CD14-positive monocyte (primary cell): ENCODE measurements around the gene ZSWIM3. TPM values are rescaled to one million over a fixed set of nuclear protein-coding genes. Genes with fewer than 3 reads are reported as not detected.
A peak's percentile ranks its signal among the peaks of the same experiment; 100 is the strongest.

Experiments used
- DNase-seq, 3 donors: peaks; one replicate each; pipeline ENCODE4 v3.0.0-alpha.2; 2011 to 2022
- H2AFZ ChIP-seq: 2 replicates; pipeline ENCODE4 v1.6.0; 2012; ENCODE audit warnings: mild to moderate bottlenecking, low read depth, low read length, inconsistent platforms; ENCODE audit not compliant: insufficient read depth, poor library complexity, severe bottlenecking
- H3K27ac ChIP-seq, 2 donors: 1 replicate in 1 of 2; 2 replicates in 1 of 2; pipeline ENCODE4 v1.5.1; 2012 to 2013; ENCODE audit warnings: low read length in 2 of 2, control low read depth in 1 of 2, inconsistent platforms in 1 of 2, low read depth in 1 of 2, mild to moderate bottlenecking in 1 of 2
- H3K27me3 ChIP-seq, 2 donors: one replicate each; pipeline versions ENCODE4 v1.6.0 to v1.6.1; 2011 to 2013; ENCODE audit warnings: low read length in 2 of 2; ENCODE audit not compliant: control insufficient read depth in 2 of 2, insufficient read depth in 2 of 2
- H3K36me3 ChIP-seq, 2 donors: replicated peaks in 1 of 2; 1 replicate in 1 of 2; 2 replicates in 1 of 2; pipeline versions ENCODE4 v1.5.1 to v1.6.1; 2012 to 2013; ENCODE audit warnings: low read length in 2 of 2, control low read depth in 1 of 2, inconsistent platforms in 1 of 2, mild to moderate bottlenecking in 1 of 2; ENCODE audit not compliant: insufficient read depth in 2 of 2, control insufficient read depth in 1 of 2
- H3K4me1 ChIP-seq, 2 donors: 1 replicate in 1 of 2; 2 replicates in 1 of 2; pipeline versions ENCODE4 v1.5.1 to v1.6.1; 2012 to 2013; ENCODE audit warnings: low read length in 2 of 2, control low read depth in 1 of 2, inconsistent platforms in 1 of 2, mild to moderate bottlenecking in 1 of 2, moderate library complexity in 1 of 2; ENCODE audit not compliant: insufficient read depth in 2 of 2, control insufficient read depth in 1 of 2
- H3K4me2 ChIP-seq: replicated peaks from 2 replicates; pipeline ENCODE3; 2012; ENCODE audit warnings: low read length, moderate library complexity, mild to moderate bottlenecking; ENCODE audit not compliant: poor library complexity, severe bottlenecking; ENCODE audit errors: extremely low read depth
- H3K4me3 ChIP-seq, 3 experiments: fragments of 200-600 bp in 1 of 3; sonication (generic) in 1 of 3; replicated peaks in 1 of 3; 1 replicate in 2 of 3; 2 replicates in 1 of 3; pipeline ENCODE4 v1.5.1; 2011 to 2013; ENCODE audit warnings: low read length in 3 of 3, mild to moderate bottlenecking in 3 of 3, control low read depth in 2 of 3, low read depth in 2 of 3, inconsistent platforms in 1 of 3, moderate library complexity in 1 of 3
- H3K79me2 ChIP-seq: 2 replicates; pipeline ENCODE4 v1.6.0; 2012; ENCODE audit warnings: mild to moderate bottlenecking, control low read depth, inconsistent platforms, low read length, moderate library complexity; ENCODE audit not compliant: insufficient read depth
- H3K9ac ChIP-seq: 2 replicates; pipeline ENCODE4 v1.6.0; 2017; ENCODE audit warnings: low read length, mild to moderate bottlenecking; ENCODE audit not compliant: insufficient read depth, poor library complexity, severe bottlenecking
- H3K9me3 ChIP-seq, 2 donors: replicated peaks in 1 of 2; 1 replicate in 1 of 2; 2 replicates in 1 of 2; pipeline versions ENCODE4 v1.5.1 to v1.6.1; 2012 to 2013; ENCODE audit warnings: low read length in 2 of 2, control low read depth in 1 of 2; ENCODE audit not compliant: control insufficient read depth in 1 of 2, insufficient read depth in 1 of 2
- H4K20me1 ChIP-seq: 2 replicates; pipeline ENCODE4 v1.6.0; 2012; ENCODE audit warnings: mild to moderate bottlenecking, low read length, control low read depth, moderate library complexity; ENCODE audit not compliant: insufficient read depth
- H3K27ac Mint-ChIP-seq, 7 donors: one replicate each; pipeline ENCODE4 v1.8.0; 2020; ENCODE audit warnings: mild to moderate bottlenecking in 7 of 7, mixed read lengths in 7 of 7, moderate library complexity in 6 of 7, inconsistent platforms in 2 of 7
- H3K27me3 Mint-ChIP-seq, 3 donors: one replicate each; pipeline ENCODE4 v1.8.0; 2021 to 2022; ENCODE audit warnings: low read depth in 3 of 3, mild to moderate bottlenecking in 3 of 3, mixed read lengths in 3 of 3, moderate library complexity in 3 of 3, inconsistent platforms in 1 of 3
- H3K36me3 Mint-ChIP-seq, 2 donors: one replicate each; pipeline ENCODE4 v1.8.0; 2020; ENCODE audit warnings: mixed read lengths in 2 of 2, inconsistent platforms in 1 of 2, mild to moderate bottlenecking in 1 of 2
- H3K4me1 Mint-ChIP-seq: one replicate; pipeline ENCODE4 v1.8.0; 2020; ENCODE audit warnings: mild to moderate bottlenecking, mixed read lengths
- H3K4me3 Mint-ChIP-seq, 2 donors: one replicate each; pipeline ENCODE4 v1.8.0; 2020; ENCODE audit warnings: mild to moderate bottlenecking in 2 of 2, mixed read lengths in 2 of 2, moderate library complexity in 1 of 2
- H3K9me3 Mint-ChIP-seq, 7 donors: one replicate each; pipeline ENCODE4 v1.8.0; 2020 to 2022; ENCODE audit warnings: mixed read lengths in 7 of 7, mild to moderate bottlenecking in 6 of 7, moderate library complexity in 6 of 7, inconsistent platforms in 2 of 7
- CTCF ChIP-seq: fragments of 200-600 bp; IDR thresholded peaks from one replicate; pipeline ENCODE4 v1.8.0; 2022; ENCODE audit warnings: antibody characterized with exemption, mild to moderate bottlenecking
- WGBS: methylation state at CpG from one replicate; pipeline ENCODE4 v1.1.5; 2013; ENCODE audit warnings: missing lambda C conversion rate; ENCODE audit not compliant: insufficient coverage; 5-methylcytosine and 5-hydroxymethylcytosine counted together
- intact Hi-C, 2 donors: fragments of 100-400 bp; cut with micrococcal nuclease; formaldehyde crosslinking; loops; one replicate each; pipeline versions ENCODE4 v1.15.0 to v1.15.1; 2023
- polyA plus RNA-seq, 3 donors: library from polyadenylated mRNA; depleted of rRNA in 1 of 3; unstranded in 2 of 3; stranded (reverse) in 1 of 3; fragments of 300-500 nt in 2 of 3; fragments of >200 nt in 1 of 3; fragmentation: Illumina TruSeq in 2 of 3; gene quantifications; 1 replicate in 2 of 3; 2 replicates in 1 of 3; pipeline ENCODE4 v1.2.3, GENCODE V29; 2012 to 2021

The ZSWIM3 gene
- polyA plus RNA-seq, 3 donors, result 0.29 to 1.5 (median 0.64) TPM

- no peak for TF ChIP-seq CTCF
- H3K9me3 ChIP-seq, result no peaks in the 10 kb centered on the region
- H3K36me3 ChIP-seq, result peaks cover 38 to 45% of the 10 kb centered on the region in 2 donors
- Mint-ChIP-seq H3K36me3 (peaks cover 42 to 47% of the 10 kb centered on the region in 2 donors), H3K27me3 (no peaks in the 10 kb centered on the region), H3K4me3 (peak within 1 kb of the TSS; percentile 85 to 95), H3K4me1 (peaks cover 33% of the 10 kb centered on the region), H3K9me3 (no peaks in the 10 kb centered on the region), H3K27ac (peak within 1 kb of the TSS; percentile 96 to 98 (median 98))
- peak within 1 kb of the TSS; percentile 71 to 81 (median 78) for H3K4me3 ChIP-seq
- no peaks in the 10 kb centered on the region for H3K27me3 ChIP-seq
- intact Hi-C loops, result loop anchor here in 1 of 2 donors (1.0 kb wide), 1 partner anchor 53 kb away; the partner anchor contains the start of gene PCIF1
- peak within 1 kb of the TSS; percentile 76 to 95 for H3K27ac ChIP-seq
- WGBS, result under 1% methylated on average over 15 of the region's 23 CpGs
- peaks cover 40% of the 10 kb centered on the region for H3K79me2 ChIP-seq
- H4K20me1 ChIP-seq, result peaks cover 4% of the 10 kb centered on the region
- peak within 1 kb of the TSS; percentile 81 for H3K4me2 ChIP-seq
- peak; percentile 98 to 99 (median 98) for DNase-seq
- peaks cover 28 to 39% of the 10 kb centered on the region in 2 donors for H3K4me1 ChIP-seq
- H3K9ac ChIP-seq, result peak within 1 kb of the TSS; percentile 86
- peak within 1 kb of the TSS; percentile 81 for H2AFZ ChIP-seq
Observed at GRCh38 chr20:45880988-45881788, 23.8 kb downstream of the ZSWIM3 start, which contains the start of gene ZSWIM1. ZSWIM1 (plus strand) TSS chr20:45881227; CDS start chr20:45882593, 1,366 bp downstream.

DNA sequence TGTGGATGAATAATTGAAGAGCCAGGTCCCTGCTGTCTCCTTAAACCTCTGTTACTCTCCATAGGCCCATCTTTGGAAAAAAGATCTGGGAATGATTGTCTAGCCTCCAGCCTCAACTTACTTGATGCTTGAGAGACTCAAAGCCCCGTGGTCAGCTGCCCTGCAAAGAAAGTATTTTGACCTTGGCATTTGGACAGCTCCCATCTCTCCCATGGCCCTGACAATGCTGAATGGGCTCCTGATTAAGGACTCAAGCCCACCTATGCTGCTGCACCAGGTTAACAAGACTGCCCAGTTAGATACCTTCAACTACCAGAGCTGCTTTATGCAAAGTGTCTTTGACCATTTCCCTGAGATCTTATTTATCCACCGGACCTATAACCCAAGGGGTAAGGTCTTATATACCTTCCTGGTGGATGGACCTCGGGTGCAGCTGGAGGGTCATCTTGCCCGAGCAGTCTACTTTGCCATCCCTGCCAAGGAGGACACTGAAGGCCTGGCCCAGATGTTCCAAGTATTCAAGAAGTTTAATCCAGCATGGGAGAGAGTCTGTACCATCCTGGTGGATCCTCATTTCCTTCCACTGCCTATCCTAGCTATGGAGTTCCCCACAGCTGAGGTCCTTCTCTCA, 25.2 kb downstream of the ZSWIM3 start:
- Mint-ChIP-seq H3K4me3 (no peak overlapping the region), H3K27me3 (no peaks in the 10 kb centered on the region), H3K4me1 (peaks cover 33% of the 10 kb centered on the region), H3K27ac (peak overlapping the region in 6 of 7 donors; percentile 5 to 97 (median 62)), H3K9me3 (no peaks in the 10 kb centered on the region), H3K36me3 (peaks cover 41 to 50% of the 10 kb centered on the region in 2 donors)
- no peaks in the 10 kb centered on the region for H3K27me3 ChIP-seq
- H4K20me1 ChIP-seq, result peaks cover 9% of the 10 kb centered on the region
- peaks cover 28 to 39% of the 10 kb centered on the region in 2 donors for H3K4me1 ChIP-seq
- H3K4me2 ChIP-seq, result no peak overlapping the region
- intact Hi-C loops, result no loop called here
- no peak overlapping the region for H2AFZ ChIP-seq
- H3K9me3 ChIP-seq, result no peaks in the 10 kb centered on the region
- no peak for DNase-seq
- peaks cover 43% of the 10 kb centered on the region for H3K79me2 ChIP-seq
- 100% methylated on average over 4 of the region's 4 CpGs for WGBS
- no peak for TF ChIP-seq CTCF
- peaks cover 34 to 47% of the 10 kb centered on the region in 2 donors for H3K36me3 ChIP-seq
- no peak overlapping the region for H3K9ac ChIP-seq
- H3K27ac ChIP-seq, result peak overlapping the region in 1 of 2 donors; percentile 31
- no peak overlapping the region for H3K4me3 ChIP-seq
